ENCODE data around the gene ATG4D.

The ATG4D gene

GRCh38 chr19:10514211-10515145 is 29.2 kb upstream of the ATG4D start:
- POLR2A ChIA-PET, result no interaction called here
- TF ChIP-seq CTCF (IDR thresholded peaks at IDR 0.05; ENCODE audit: control extremely low read depth, extremely low read depth, low read depth, missing control alignments), result no peak
- CTCF ChIA-PET, result no interaction called here
- DNase-seq (ENCODE audit: extremely low spot score), result no peak

GRCh38 chr19:10516064-10516385 is 27.7 kb upstream of the ATG4D start:
- DNase-seq (ENCODE audit: extremely low spot score), result no peak
- ChIA-PET POLR2A (no interaction called here), CTCF (interaction anchor here (3.6 kb wide), 1 partner anchor 26 kb away, joined by 12 read pairs; no protein-coding TSS in a partner anchor)
- TF ChIP-seq CTCF (IDR thresholded peaks at IDR 0.05; ENCODE audit: control extremely low read depth, extremely low read depth, low read depth, missing control alignments), result no peak

- ChIA-PET POLR2A (no interaction called here), CTCF (interaction anchor here (1.2 to 3.6 kb wide), 4 partner anchors 25 to 113 kb away, joined by 3 to 12 read pairs (median 4); partner anchors contain the start of gene CDC37)
- no peak for TF ChIP-seq CTCF (IDR thresholded peaks at IDR 0.05; ENCODE audit: control extremely low read depth, extremely low read depth, low read depth, missing control alignments)
- DNase-seq (ENCODE audit: extremely low spot score), result no peak
These were observed 26.9 kb upstream of the ATG4D start for GRCh38 chr19:10516671-10517286.

- no peak for TF ChIP-seq CTCF (IDR thresholded peaks at IDR 0.05; ENCODE audit: control extremely low read depth, extremely low read depth, low read depth, missing control alignments)
- CTCF ChIA-PET, result interaction anchor here (0.8 to 3.6 kb wide), 5 partner anchors 14 to 114 kb away, joined by 3 to 12 read pairs (median 4); partner anchors contain the start of gene CDC37
- DNase-seq (ENCODE audit: extremely low spot score), result no peak
- POLR2A ChIA-PET, result interaction anchor here (0.5 kb wide), 1 partner anchor 17 kb away, joined by 5 read pairs; no protein-coding TSS in a partner anchor
These were observed 26.3 kb upstream of the ATG4D start, which contains the start of gene S1PR5 for GRCh38 chr19:10517361-10517759. Gene S1PR5, minus strand, starts transcription at chr19:10517447. Its CDS starts 2,436 bp downstream, at chr19:10515011.

- no peak for TF ChIP-seq CTCF (IDR thresholded peaks at IDR 0.05; ENCODE audit: control extremely low read depth, extremely low read depth, low read depth, missing control alignments)
- ChIA-PET POLR2A (interaction anchor here (0.5 kb wide), 1 partner anchor 18 kb away, joined by 5 read pairs; no protein-coding TSS in a partner anchor), CTCF (interaction anchor here (0.8 to 3.6 kb wide), 5 partner anchors 13 to 114 kb away, joined by 3 to 12 read pairs (median 4); partner anchors contain the start of gene CDC37)
- no peak for DNase-seq (ENCODE audit: extremely low spot score)
These were observed 25.8 kb upstream of the ATG4D start for GRCh38 chr19:10517760-10518443.

Measured in GM10248 (cell line).